SK-N-SH (cell line): ENCODE data around the gene PIR. TPM values are rescaled to one million over a fixed set of nuclear protein-coding genes. Genes with fewer than 3 reads are reported as not detected.

ENCODE experiments used
- CTCF ChIA-PET: fragments of 300-600, 350-600 bp; formaldehyde crosslinking; extraction: SDS; loops from one replicate; lab custom pipeline; 2021; lab: Yijun Ruan, JAX
- POLR2A ChIA-PET: fragments of 350-600 bp; sonication (Branson Sonifier 250); formaldehyde crosslinking; extraction: SDS; loops from one replicate; lab custom pipeline; 2020; ENCODE audit warnings: antibody characterized with exemption, inconsistent platforms; lab: Yijun Ruan, JAX
- DNase-seq: peaks from one replicate; pipeline ENCODE4 v3.0.0; 2012
- H2AFZ ChIP-seq: fragments of 200-600 bp; sonication (generic); 2 replicates; pipeline ENCODE4 v1.8.1; 2016; ENCODE audit warnings: antibody characterized with exemption, mild to moderate bottlenecking, low read depth
- H3F3A ChIP-seq: fragments of 200-600 bp; sonication (generic); replicated peaks from 2 replicates; pipeline ENCODE3; 2016; ENCODE audit warnings: antibody characterized with exemption, mild to moderate bottlenecking; ENCODE audit not compliant: insufficient read depth
- H3K27ac ChIP-seq, 2 experiments: fragments of 200-500 bp in 1 of 2; fragments of 200-600 bp in 1 of 2; sonication (Bioruptor generic) in 1 of 2; sonication (generic), shearing (Covaris generic) in 1 of 2; 2 replicates each; pipeline versions ENCODE4 v1.5.1 to v1.6.1; 2014 to 2016; ENCODE audit warnings: low read depth in 2 of 2, inconsistent platforms in 1 of 2, low read length in 1 of 2, mild to moderate bottlenecking in 1 of 2, mixed read lengths in 1 of 2
- H3K27me3 ChIP-seq: fragments of 200-600 bp; sonication (generic), shearing (Covaris generic); 2 replicates; pipeline ENCODE4 v1.6.1; 2016; ENCODE audit warnings: mixed run types; ENCODE audit not compliant: insufficient read depth
- H3K36me3 ChIP-seq, 2 experiments: fragments of 200-500 bp in 1 of 2; fragments of 200-600 bp in 1 of 2; sonication (Bioruptor generic) in 1 of 2; sonication (generic) in 1 of 2; replicated peaks in 1 of 2; 2 replicates each; pipeline versions ENCODE3 to v1.5.1; 2014 to 2016; ENCODE audit warnings: low read length in 1 of 2, mild to moderate bottlenecking in 1 of 2; ENCODE audit not compliant: insufficient read depth in 2 of 2, control insufficient read depth in 1 of 2
- H3K4me1 ChIP-seq, 2 experiments: fragments of 200-500 bp in 1 of 2; fragments of 200-600 bp in 1 of 2; sonication (Bioruptor generic) in 1 of 2; sonication (generic), shearing (Covaris generic) in 1 of 2; 2 replicates each; pipeline versions ENCODE4 v1.5.1 to v1.6.1; 2014 to 2016; ENCODE audit warnings: low read depth in 1 of 2, low read length in 1 of 2, mixed run types in 1 of 2; ENCODE audit not compliant: insufficient read depth in 2 of 2, control insufficient read depth in 1 of 2
- H3K4me2 ChIP-seq: fragments of 200-600 bp; sonication (generic), shearing (Covaris generic); 2 replicates; pipeline ENCODE4 v1.6.1; 2017; ENCODE audit warnings: mixed run types
- H3K4me3 ChIP-seq, 2 experiments: fragments of 200-500 bp in 1 of 2; fragments of 200-600 bp in 1 of 2; sonication (Bioruptor generic) in 1 of 2; sonication (generic), shearing (Covaris generic) in 1 of 2; 2 replicates each; pipeline versions ENCODE4 v1.5.1 to v1.8.1; 2014 to 2016; ENCODE audit warnings: low read depth in 2 of 2, inconsistent platforms in 1 of 2, low read length in 1 of 2, mild to moderate bottlenecking in 1 of 2, mixed read lengths in 1 of 2, moderate library complexity in 1 of 2
- H3K79me2 ChIP-seq: fragments of 200-600 bp; sonication (generic); 2 replicates; pipeline ENCODE4 v1.8.1; 2017; ENCODE audit warnings: mild to moderate bottlenecking; ENCODE audit not compliant: insufficient read depth
- H3K9ac ChIP-seq: fragments of 200-600 bp; sonication (generic); 2 replicates; pipeline ENCODE4 v1.6.1; 2017; ENCODE audit warnings: mixed run types
- H3K9me2 ChIP-seq: fragments of 200-600 bp; sonication (generic); 2 replicates; pipeline ENCODE4 v1.6.1; 2017; ENCODE audit warnings: mixed run types
- H3K9me3 ChIP-seq: fragments of 200-600 bp; sonication (generic); 2 replicates; pipeline ENCODE4 v1.6.1; 2017; ENCODE audit warnings: mixed run types, mild to moderate bottlenecking, moderate library complexity
- H4K20me1 ChIP-seq: fragments of 200-600 bp; sonication (generic); 2 replicates; pipeline ENCODE4 v1.6.1; 2017; ENCODE audit warnings: mild to moderate bottlenecking, mixed run types; ENCODE audit not compliant: insufficient read depth
- CHD2 ChIP-seq: fragments of 150-350 bp; IDR thresholded peaks from 2 replicates; pipeline ENCODE4 v1.6.1; 2018; ENCODE audit warnings: low read length; ENCODE audit not compliant: partially characterized antibody
- FOSL2 ChIP-seq: IDR thresholded peaks from 2 replicates; pipeline ENCODE4 v1.4.0; 2012; ENCODE audit warnings: low read depth, mild to moderate bottlenecking, moderate library complexity, borderline replicate concordance
- GATA2 ChIP-seq: sonication (generic); formaldehyde crosslinking; IDR thresholded peaks from 2 replicates; pipeline ENCODE4 v1.5.0; 2020; ENCODE audit warnings: mild to moderate bottlenecking, missing genetic modification reagents
- MEF2A ChIP-seq: IDR thresholded peaks from 2 replicates; pipeline ENCODE4 v1.4.0; 2012; ENCODE audit warnings: low read depth, borderline replicate concordance
- MXI1 ChIP-seq: IDR thresholded peaks from 2 replicates; pipeline ENCODE4 v1.6.1; 2012; ENCODE audit warnings: mild to moderate bottlenecking, low read depth, low read length, improper control_type of control experiment
- RAD21 ChIP-seq: IDR thresholded peaks from 2 replicates; pipeline ENCODE4 v1.6.1; 2012; ENCODE audit warnings: mild to moderate bottlenecking, low read length
- RCOR1 ChIP-seq: fragments of 150-350 bp; IDR thresholded peaks from 2 replicates; pipeline ENCODE4 v1.6.1; 2017; ENCODE audit warnings: antibody characterized with exemption, low read length
- TAF1 ChIP-seq: IDR thresholded peaks from 2 replicates; pipeline ENCODE4 v1.6.1; 2012; ENCODE audit warnings: low read depth, mild to moderate bottlenecking, low read length, moderate library complexity, borderline replicate concordance
- TCF12 ChIP-seq: IDR thresholded peaks from 2 replicates; pipeline ENCODE4 v1.4.0; 2012
- TEAD4 ChIP-seq: IDR thresholded peaks from 2 replicates; pipeline ENCODE4 v1.4.0; 2012; ENCODE audit warnings: mild to moderate bottlenecking, borderline replicate concordance; ENCODE audit not compliant: insufficient read depth
- WGBS: methylation state at CpG from one replicate; pipeline ENCODE4 v1.1.6; 2017; ENCODE audit warnings: low lambda C conversion rate; 5-methylcytosine and 5-hydroxymethylcytosine counted together
- polyA plus RNA-seq, 3 experiments: library from polyadenylated mRNA; depleted of rRNA; stranded (reverse); fragments of >200 nt; gene quantifications; 2 replicates each; pipeline ENCODE4 v1.2.3, GENCODE V29; 2012
- TF ChIP-seq, protein P1 (sequence below): fragments of 200-600 bp; sonication (generic); IDR thresholded peaks from 2 replicates; pipeline ENCODE4 v1.6.1; 2017; ENCODE audit warnings: antibody characterized with exemption, mild to moderate bottlenecking, moderate library complexity
- TF ChIP-seq, protein P2 (sequence below): IDR thresholded peaks from 2 replicates; pipeline ENCODE4 v1.4.0; 2012; ENCODE audit warnings: low read depth, borderline replicate concordance

PIR gene
- polyA plus RNA-seq, 1 of the 3 experiments (the other 2 are of a cell fraction), result 12.3 TPM

DNA sequence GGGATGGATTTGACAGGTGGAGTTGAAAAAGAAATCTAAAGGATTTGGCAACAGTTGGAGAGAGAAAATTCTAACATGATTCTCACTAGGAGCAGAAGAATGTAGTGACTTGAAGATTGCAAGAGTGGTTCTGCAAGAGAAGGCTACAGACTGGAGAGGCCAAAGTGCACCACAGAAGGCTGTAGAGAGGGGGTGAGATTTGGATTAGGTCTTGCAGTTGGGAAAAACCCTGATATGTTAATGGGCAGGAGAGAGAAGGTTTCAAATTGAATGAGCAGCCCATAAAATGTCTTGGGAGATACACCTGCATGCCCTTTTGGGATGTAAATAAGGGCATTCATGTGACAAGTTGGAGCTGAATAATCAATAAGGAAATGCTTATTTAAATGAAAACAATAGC, 94.3 kb downstream of the PIR start:
- Histone ChIP-seq H3K36me3 (no peaks in the 10 kb centered on the region), H3K9me2 (no peaks in the 10 kb centered on the region), H3K9me3 (no peaks in the 10 kb centered on the region), H3K79me2 (no peaks in the 10 kb centered on the region), H3K4me3 (no peak overlapping the region), H3F3A (no peaks in the 10 kb centered on the region), H3K9ac (no peak overlapping the region), H3K27me3 (no peaks in the 10 kb centered on the region), H3K4me1 (peaks cover 0 to 10% of the 10 kb centered on the region in 2 experiments; a peak in 2 of 4 replicates), H4K20me1 (no peaks in the 10 kb centered on the region), H2AFZ (no peak overlapping the region), H3K4me2 (no peak overlapping the region), H3K27ac (peak overlapping the region in 1 of 2 experiments; percentile 31; a peak in 1 of 4 replicates)
- DNase-seq, result no peak
- TF ChIP-seq, protein P1, sequence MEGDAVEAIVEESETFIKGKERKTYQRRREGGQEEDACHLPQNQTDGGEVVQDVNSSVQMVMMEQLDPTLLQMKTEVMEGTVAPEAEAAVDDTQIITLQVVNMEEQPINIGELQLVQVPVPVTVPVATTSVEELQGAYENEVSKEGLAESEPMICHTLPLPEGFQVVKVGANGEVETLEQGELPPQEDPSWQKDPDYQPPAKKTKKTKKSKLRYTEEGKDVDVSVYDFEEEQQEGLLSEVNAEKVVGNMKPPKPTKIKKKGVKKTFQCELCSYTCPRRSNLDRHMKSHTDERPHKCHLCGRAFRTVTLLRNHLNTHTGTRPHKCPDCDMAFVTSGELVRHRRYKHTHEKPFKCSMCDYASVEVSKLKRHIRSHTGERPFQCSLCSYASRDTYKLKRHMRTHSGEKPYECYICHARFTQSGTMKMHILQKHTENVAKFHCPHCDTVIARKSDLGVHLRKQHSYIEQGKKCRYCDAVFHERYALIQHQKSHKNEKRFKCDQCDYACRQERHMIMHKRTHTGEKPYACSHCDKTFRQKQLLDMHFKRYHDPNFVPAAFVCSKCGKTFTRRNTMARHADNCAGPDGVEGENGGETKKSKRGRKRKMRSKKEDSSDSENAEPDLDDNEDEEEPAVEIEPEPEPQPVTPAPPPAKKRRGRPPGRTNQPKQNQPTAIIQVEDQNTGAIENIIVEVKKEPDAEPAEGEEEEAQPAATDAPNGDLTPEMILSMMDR, result no peak
- TF ChIP-seq MEF2A, result no peak
- TF ChIP-seq FOSL2, result no peak
- TF ChIP-seq TEAD4, result no peak
- TF ChIP-seq RCOR1, result no peak
- no peak for TF ChIP-seq GATA2
- no peak for TF ChIP-seq TCF12
- CTCF ChIA-PET, result no interaction called here
- POLR2A ChIA-PET, result no interaction called here

DNA sequence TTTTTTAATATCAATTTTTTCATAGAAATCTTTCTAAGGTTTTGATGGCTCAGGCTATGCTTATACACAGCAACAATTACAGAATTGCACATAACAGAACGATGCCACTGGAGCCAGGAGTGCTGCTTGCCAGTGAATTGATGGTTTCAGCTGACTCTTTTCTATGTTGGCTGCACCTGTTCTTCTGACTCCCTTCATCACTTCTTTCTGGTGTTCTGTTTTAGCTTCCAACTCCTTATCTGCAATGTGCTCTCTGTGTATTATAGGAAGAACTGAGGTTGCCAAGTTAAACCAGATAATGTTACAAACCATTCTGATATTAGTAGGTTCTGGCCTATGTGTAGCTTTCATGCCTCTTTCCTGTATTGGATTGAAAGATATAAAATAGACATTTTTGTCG, 97.3 kb downstream of the PIR start:
- no peaks in the 10 kb centered on the region for H4K20me1 ChIP-seq
- POLR2A ChIA-PET, result no interaction called here

More for the DNA sequence above, 97.3 kb downstream of the PIR start:
- peak overlapping the region in 1 of 2 experiments; percentile 78; a peak in 2 of 4 replicates for H3K27ac ChIP-seq
- no peak overlapping the region for H3K9ac ChIP-seq
- DNase-seq, result no peak
- CTCF ChIA-PET, result interaction anchor here (1.1 to 1.2 kb wide), 3 partner anchors 9 to 71 kb away, joined by 3 to 4 read pairs (median 3); no protein-coding TSS in a partner anchor
- no peaks in the 10 kb centered on the region for H3K9me3 ChIP-seq
- H3K4me1 ChIP-seq, result peaks cover 0 to 2% of the 10 kb centered on the region in 2 experiments; a peak in 1 of 4 replicates
- no peaks in the 10 kb centered on the region for H3K36me3 ChIP-seq
- TF ChIP-seq TAF1 (no peak), CHD2 (no peak), MXI1 (no peak), RAD21 (no peak)
- TF ChIP-seq, protein P2, sequence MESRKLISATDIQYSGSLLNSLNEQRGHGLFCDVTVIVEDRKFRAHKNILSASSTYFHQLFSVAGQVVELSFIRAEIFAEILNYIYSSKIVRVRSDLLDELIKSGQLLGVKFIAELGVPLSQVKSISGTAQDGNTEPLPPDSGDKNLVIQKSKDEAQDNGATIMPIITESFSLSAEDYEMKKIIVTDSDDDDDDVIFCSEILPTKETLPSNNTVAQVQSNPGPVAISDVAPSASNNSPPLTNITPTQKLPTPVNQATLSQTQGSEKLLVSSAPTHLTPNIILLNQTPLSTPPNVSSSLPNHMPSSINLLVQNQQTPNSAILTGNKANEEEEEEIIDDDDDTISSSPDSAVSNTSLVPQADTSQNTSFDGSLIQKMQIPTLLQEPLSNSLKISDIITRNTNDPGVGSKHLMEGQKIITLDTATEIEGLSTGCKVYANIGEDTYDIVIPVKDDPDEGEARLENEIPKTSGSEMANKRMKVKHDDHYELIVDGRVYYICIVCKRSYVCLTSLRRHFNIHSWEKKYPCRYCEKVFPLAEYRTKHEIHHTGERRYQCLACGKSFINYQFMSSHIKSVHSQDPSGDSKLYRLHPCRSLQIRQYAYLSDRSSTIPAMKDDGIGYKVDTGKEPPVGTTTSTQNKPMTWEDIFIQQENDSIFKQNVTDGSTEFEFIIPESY, result no peak
- no peak overlapping the region for H2AFZ ChIP-seq
- H3K4me2 ChIP-seq, result no peak overlapping the region
- H3K27me3 ChIP-seq, result no peaks in the 10 kb centered on the region
- WGBS, result 77% methylated on average over 2 of the region's 2 CpGs
- no peaks in the 10 kb centered on the region for H3K79me2 ChIP-seq
- H3K4me3 ChIP-seq, result no peak overlapping the region
- no peaks in the 10 kb centered on the region for H3K9me2 ChIP-seq
- no peaks in the 10 kb centered on the region for H3F3A ChIP-seq
